Thyroid gland (tissue), 4 donors: ENCODE results near the gene MICAL3.

ENCODE experiments used
- POLR2A ChIP-seq, 2 donors: fragments of 450-650 bp; IDR thresholded peaks; one replicate each; pipeline ENCODE4 v1.6.1; 2017; ENCODE audit warnings: antibody characterized with exemption in 2 of 2, mild to moderate bottlenecking in 2 of 2, moderate library complexity in 1 of 2
- TF ChIP-seq, protein P1 (sequence below), 6 experiments: fragments of 200-600 bp in 3 of 6; fragments of 450-650 bp in 3 of 6; sonication (generic) in 3 of 6; IDR thresholded peaks; one replicate each; pipeline ENCODE4 v1.5.1; 2016 to 2019; ENCODE audit warnings: antibody characterized with exemption in 6 of 6, mild to moderate bottlenecking in 2 of 6, inconsistent platforms in 1 of 6, moderate library complexity in 1 of 6

DNA sequence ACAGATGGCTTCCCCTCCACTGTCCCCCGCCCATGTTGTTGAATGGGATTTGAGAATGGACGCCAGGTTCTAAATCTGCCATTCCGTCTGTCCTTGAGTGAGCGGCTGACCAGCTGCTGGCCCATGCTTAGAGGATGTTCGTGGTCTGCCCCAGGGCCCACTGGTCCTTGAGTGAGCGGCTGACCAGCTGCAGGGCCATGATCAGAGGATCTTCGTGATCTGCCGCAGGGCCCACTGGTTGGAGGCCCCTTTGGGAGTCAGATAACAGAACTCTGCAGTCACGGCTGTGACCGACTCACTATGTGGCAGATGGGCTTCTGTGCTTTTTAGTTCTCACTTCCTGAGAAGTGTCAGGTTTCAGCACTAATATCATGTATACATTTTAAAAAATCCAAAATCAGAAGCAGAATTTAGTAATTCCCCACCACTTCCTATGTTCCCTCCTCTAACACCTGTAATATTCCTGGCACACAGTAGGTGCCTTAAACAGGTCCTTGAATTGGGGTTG is 54.1 kb downstream of the MICAL3 start:
- TF ChIP-seq POLR2A (IDR thresholded peaks at IDR 0.05) = no peak
- TF ChIP-seq, protein P1, sequence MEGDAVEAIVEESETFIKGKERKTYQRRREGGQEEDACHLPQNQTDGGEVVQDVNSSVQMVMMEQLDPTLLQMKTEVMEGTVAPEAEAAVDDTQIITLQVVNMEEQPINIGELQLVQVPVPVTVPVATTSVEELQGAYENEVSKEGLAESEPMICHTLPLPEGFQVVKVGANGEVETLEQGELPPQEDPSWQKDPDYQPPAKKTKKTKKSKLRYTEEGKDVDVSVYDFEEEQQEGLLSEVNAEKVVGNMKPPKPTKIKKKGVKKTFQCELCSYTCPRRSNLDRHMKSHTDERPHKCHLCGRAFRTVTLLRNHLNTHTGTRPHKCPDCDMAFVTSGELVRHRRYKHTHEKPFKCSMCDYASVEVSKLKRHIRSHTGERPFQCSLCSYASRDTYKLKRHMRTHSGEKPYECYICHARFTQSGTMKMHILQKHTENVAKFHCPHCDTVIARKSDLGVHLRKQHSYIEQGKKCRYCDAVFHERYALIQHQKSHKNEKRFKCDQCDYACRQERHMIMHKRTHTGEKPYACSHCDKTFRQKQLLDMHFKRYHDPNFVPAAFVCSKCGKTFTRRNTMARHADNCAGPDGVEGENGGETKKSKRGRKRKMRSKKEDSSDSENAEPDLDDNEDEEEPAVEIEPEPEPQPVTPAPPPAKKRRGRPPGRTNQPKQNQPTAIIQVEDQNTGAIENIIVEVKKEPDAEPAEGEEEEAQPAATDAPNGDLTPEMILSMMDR (IDR thresholded peaks at IDR 0.05) = no peak
